HEK293 (cell line): Measurements from ENCODE around the gene CROCC.
"Not testable (repeated sequence)": the region's sequence is repeated elsewhere in the genome, so short reads cannot be mapped to it uniquely, and the experiment has no call there.

Experiments
- CTCF ChIA-PET: fragments of 350-600 bp; formaldehyde crosslinking; extraction: SDS; loops from one replicate; lab custom pipeline; 2021; ENCODE audit warnings: antibody characterized with exemption; lab: Yijun Ruan, JAX
- POLR2A ChIA-PET: fragments of 300-600 bp; formaldehyde crosslinking; extraction: SDS; loops from one replicate; lab custom pipeline; 2020; ENCODE audit warnings: antibody characterized with exemption, inconsistent platforms; lab: Yijun Ruan, JAX
- H3K27ac ChIP-seq: fragments of 200-500 bp; sonication (Bioruptor generic); 2 replicates; pipeline ENCODE4 v1.5.1; 2014; ENCODE audit warnings: low read depth, low read length, control low read depth, inconsistent platforms; ENCODE audit errors: extremely low read depth
- H3K36me3 ChIP-seq, 2 experiments: fragments of 200-500 bp in 1 of 2; sonication (Bioruptor generic) in 1 of 2; 1 replicate in 1 of 2; 2 replicates in 1 of 2; pipeline ENCODE4 v1.5.1; 2014 to 2017; ENCODE audit warnings: inconsistent platforms in 2 of 2, low read length in 2 of 2; ENCODE audit not compliant: control insufficient read depth in 2 of 2, insufficient read depth in 1 of 2
- H3K4me1 ChIP-seq: fragments of 200-500 bp; sonication (Bioruptor generic); 2 replicates; pipeline ENCODE4 v1.5.1; 2014; ENCODE audit warnings: mild to moderate bottlenecking, low read length, inconsistent platforms; ENCODE audit not compliant: control insufficient read depth, insufficient read depth
- H3K4me3 ChIP-seq: 2 replicates; pipeline ENCODE4 v1.5.1; 2011; ENCODE audit warnings: low read depth, mild to moderate bottlenecking, control low read depth, low read length, moderate library complexity
- H3K9me3 ChIP-seq: fragments of 200-500 bp; sonication (Bioruptor generic); 2 replicates; pipeline ENCODE4 v1.5.1; 2014; ENCODE audit warnings: low read depth, low read length, inconsistent platforms; ENCODE audit not compliant: control insufficient read depth, insufficient read depth
- SP3 ChIP-seq: fragments of 450-650 bp; formaldehyde crosslinking; IDR thresholded peaks from 2 replicates; pipeline ENCODE4 v1.5.1; 2016; ENCODE audit warnings: missing biosample characterization, missing genetic modification characterization
- YY2 ChIP-seq: fragments of 450-650 bp; formaldehyde crosslinking; IDR thresholded peaks from 2 replicates; pipeline ENCODE4 v1.5.1; 2016; ENCODE audit warnings: missing biosample characterization, missing genetic modification characterization
- ZBTB10 ChIP-seq: fragments of 450-650 bp; formaldehyde crosslinking; IDR thresholded peaks from 2 replicates; pipeline ENCODE4 v1.5.1; 2016; ENCODE audit warnings: missing biosample characterization, missing genetic modification characterization
- ZBTB20 ChIP-seq: fragments of 450-650 bp; formaldehyde crosslinking; IDR thresholded peaks from 2 replicates; pipeline ENCODE4 v1.5.1; 2016; ENCODE audit warnings: missing biosample characterization, missing genetic modification characterization
- ZBTB21 ChIP-seq: fragments of 450-650 bp; formaldehyde crosslinking; IDR thresholded peaks from 2 replicates; pipeline ENCODE4 v1.5.1; 2017; ENCODE audit warnings: missing biosample characterization, missing genetic modification characterization
- ZNF324 ChIP-seq: fragments of 450-650 bp; formaldehyde crosslinking; IDR thresholded peaks from 2 replicates; pipeline ENCODE4 v1.5.1; 2016; ENCODE audit warnings: missing biosample characterization, missing genetic modification characterization
- ZNF354C ChIP-seq: fragments of 450-650 bp; formaldehyde crosslinking; IDR thresholded peaks from 2 replicates; pipeline ENCODE4 v1.5.1; 2016; ENCODE audit warnings: missing biosample characterization, missing genetic modification characterization, low read depth, borderline replicate concordance
- ZNF514 ChIP-seq: fragments of 450-650 bp; formaldehyde crosslinking; IDR thresholded peaks from 2 replicates; pipeline ENCODE4 v1.5.1; 2016; ENCODE audit warnings: missing biosample characterization, missing genetic modification characterization
- ZNF548 ChIP-seq: fragments of 450-650 bp; formaldehyde crosslinking; IDR thresholded peaks from 2 replicates; pipeline ENCODE4 v1.5.1; 2016; ENCODE audit warnings: missing biosample characterization, missing genetic modification characterization
- ZNF621 ChIP-seq: fragments of 450-650 bp; formaldehyde crosslinking; IDR thresholded peaks from 2 replicates; pipeline ENCODE4 v1.5.1; 2017; ENCODE audit warnings: missing biosample characterization, missing genetic modification characterization
- ZNF768 ChIP-seq: fragments of 450-650 bp; formaldehyde crosslinking; IDR thresholded peaks from 2 replicates; pipeline ENCODE4 v1.5.1; 2018; ENCODE audit warnings: missing biosample characterization, mild to moderate bottlenecking, missing genetic modification characterization
- ZNF792 ChIP-seq: fragments of 450-650 bp; formaldehyde crosslinking; IDR thresholded peaks from 2 replicates; pipeline ENCODE4 v1.5.1; 2016; ENCODE audit warnings: missing biosample characterization, missing genetic modification characterization
- TF ChIP-seq, protein P1 (sequence below): IDR thresholded peaks from 2 replicates; pipeline ENCODE4 v1.6.1; 2011; ENCODE audit warnings: mild to moderate bottlenecking, low read depth, low read length, borderline replicate concordance

Gene CROCC

DNA sequence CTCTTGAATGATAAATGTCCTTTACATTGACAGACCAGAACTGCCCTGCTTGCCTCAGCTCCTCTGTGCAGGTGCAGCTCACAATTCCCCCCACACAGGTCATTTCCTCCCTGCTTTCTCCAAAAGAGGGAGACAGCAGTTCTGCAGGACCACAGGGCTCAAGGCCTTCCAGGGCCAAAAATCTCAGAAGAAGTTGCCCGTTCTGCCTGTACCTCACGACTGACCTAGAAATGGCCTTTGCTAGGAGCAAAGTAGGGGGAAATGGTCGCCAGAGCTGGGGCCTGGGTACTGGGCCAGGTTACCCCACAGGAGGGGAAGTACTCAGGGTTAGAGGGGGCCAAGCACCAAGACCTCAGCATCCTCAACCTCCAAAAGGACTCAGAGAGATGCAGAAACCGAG lies 14.9 kb upstream of the CROCC start (continued):
- TF ChIP-seq, protein P1, sequence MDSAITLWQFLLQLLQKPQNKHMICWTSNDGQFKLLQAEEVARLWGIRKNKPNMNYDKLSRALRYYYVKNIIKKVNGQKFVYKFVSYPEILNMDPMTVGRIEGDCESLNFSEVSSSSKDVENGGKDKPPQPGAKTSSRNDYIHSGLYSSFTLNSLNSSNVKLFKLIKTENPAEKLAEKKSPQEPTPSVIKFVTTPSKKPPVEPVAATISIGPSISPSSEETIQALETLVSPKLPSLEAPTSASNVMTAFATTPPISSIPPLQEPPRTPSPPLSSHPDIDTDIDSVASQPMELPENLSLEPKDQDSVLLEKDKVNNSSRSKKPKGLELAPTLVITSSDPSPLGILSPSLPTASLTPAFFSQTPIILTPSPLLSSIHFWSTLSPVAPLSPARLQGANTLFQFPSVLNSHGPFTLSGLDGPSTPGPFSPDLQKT = no peak
- TF ChIP-seq ZBTB10 (tag by site-specific recombination) (no peak), ZNF324 (no peak)

DNA sequence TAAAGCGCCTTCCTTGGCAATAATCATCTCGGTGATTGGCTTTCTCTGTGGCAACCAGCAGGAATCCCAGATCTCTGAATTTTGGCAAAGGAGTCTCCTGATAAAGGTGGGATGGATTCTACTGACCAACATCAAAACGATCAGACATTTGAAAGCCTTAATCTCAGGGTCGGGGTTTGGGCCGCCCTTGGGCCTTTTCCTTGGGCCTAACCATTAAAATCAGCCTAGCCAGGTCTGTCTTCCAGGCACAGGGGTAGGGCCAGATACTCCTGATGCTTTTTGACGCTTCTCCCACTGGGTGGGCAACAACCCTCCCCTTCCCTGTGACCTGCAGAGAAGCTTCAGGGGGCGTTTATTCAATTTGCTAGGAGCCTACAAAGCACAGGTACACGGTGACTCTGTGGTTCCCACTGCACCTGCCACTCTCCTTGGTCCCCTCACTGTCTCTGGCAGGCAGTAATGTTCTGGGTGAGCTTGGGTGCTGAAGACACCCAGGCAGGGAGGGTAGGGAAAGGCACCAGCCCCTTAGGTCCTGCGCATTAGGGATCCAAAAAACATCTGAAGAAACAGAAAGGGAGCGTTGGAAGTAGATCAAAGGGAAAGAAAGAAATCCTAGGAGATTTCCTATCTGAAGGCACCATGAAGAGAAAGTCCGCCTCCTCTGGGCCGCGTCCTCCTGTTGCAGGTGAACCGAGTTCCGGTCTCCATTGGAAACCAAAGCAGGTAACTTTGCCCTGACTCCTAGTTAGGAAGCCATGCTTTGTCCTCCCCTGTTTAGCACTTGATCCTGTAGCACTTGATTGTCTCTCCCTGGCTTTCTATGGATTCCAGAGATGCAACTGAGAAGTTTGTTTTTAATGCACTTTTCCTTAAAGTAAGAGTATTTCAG lies 13.6 kb upstream of the CROCC start:
- ChIA-PET CTCF (interaction anchor here (0.7 kb wide), 1 partner anchor 204 kb away, joined by 3 read pairs; no protein-coding TSS in a partner anchor), POLR2A (no interaction called here)
- TF ChIP-seq ZNF514 (tag by site-specific recombination) (no peak), ZNF792 (tag by site-specific recombination) (no peak), ZBTB21 (tag by site-specific recombination) (no peak), ZNF548 (no peak), YY2 (tag by site-specific recombination) (no peak), ZNF354C (tag by site-specific recombination) (no peak), SP3 (tag by site-specific recombination) (no peak), ZNF621 (tag by site-specific recombination) (no peak), ZBTB20 (tag by site-specific recombination) (no peak)
- TF ChIP-seq, protein P1 = no peak
- Histone ChIP-seq H3K4me3 (no peak overlapping the region), H3K9me3 (no peaks in the 10 kb centered on the region), H3K36me3 (no peaks in the 10 kb centered on the region), H3K4me1 (no peaks in the 10 kb centered on the region), H3K27ac (no peak overlapping the region)

GRCh38 chr1:16911851-16912721 lies 9.6 kb upstream of the CROCC start:
- POLR2A ChIA-PET = interaction anchor here (1.2 kb wide), 1 partner anchor 191 kb away, joined by 3 read pairs; no protein-coding TSS in a partner anchor
- TF ChIP-seq ZNF768 (tag by site-specific recombination) = peak; percentile 57; the same call in 1 of the 2 replicates
- CTCF ChIA-PET = not testable (repeated sequence)

GRCh38 chr1:16912742-16913141 lies 9.0 kb upstream of the CROCC start:
- H3K27ac ChIP-seq, H3K9me3 ChIP-seq, CTCF ChIA-PET, H3K4me3 ChIP-seq, H3K36me3 ChIP-seq, H3K4me1 ChIP-seq: not testable (repeated sequence)
- POLR2A ChIA-PET = interaction anchor here (1.2 kb wide), 1 partner anchor 191 kb away, joined by 3 read pairs; no protein-coding TSS in a partner anchor

More at GRCh38 chr1:16911851-16912721, 9.6 kb upstream of the CROCC start:
- H3K36me3 ChIP-seq, H3K4me1 ChIP-seq, H3K27ac ChIP-seq, H3K9me3 ChIP-seq, H3K4me3 ChIP-seq: not testable (repeated sequence)
